Ishikawa (cell line): ENCODE results near the gene PRDM2.

Experiments used
- EP300 ChIP-seq: IDR thresholded peaks from 2 replicates; pipeline ENCODE4 v1.6.1; 2012; ENCODE audit warnings: borderline replicate concordance
- REST ChIP-seq: IDR thresholded peaks from 2 replicates; pipeline ENCODE4 v1.6.1; 2012; ENCODE audit warnings: low read depth, mild to moderate bottlenecking

DNA sequence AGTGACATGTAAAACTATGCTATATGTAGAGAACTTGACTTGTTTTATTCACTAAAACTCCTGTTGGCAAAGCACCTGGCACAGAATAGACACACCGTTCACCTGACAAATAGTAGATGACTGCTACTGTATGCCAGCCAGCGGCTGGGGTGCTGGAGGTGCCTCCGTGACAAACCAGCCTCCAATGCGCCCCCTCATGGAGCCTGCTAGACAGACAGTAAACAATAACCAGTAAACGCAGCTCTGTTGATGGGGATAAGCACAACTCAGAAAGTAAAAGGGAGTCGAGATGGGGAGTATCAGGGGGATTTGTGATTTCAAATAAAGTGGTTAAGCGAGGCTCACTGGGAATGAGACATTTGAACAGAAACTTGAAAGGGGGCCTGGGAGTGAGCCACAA lies 107.2 kb downstream of the PRDM2 start:
- TF ChIP-seq EP300 (no peak), REST (no peak)
